ENCODE data around the gene ANXA5.

The ANXA5 gene

DNA sequence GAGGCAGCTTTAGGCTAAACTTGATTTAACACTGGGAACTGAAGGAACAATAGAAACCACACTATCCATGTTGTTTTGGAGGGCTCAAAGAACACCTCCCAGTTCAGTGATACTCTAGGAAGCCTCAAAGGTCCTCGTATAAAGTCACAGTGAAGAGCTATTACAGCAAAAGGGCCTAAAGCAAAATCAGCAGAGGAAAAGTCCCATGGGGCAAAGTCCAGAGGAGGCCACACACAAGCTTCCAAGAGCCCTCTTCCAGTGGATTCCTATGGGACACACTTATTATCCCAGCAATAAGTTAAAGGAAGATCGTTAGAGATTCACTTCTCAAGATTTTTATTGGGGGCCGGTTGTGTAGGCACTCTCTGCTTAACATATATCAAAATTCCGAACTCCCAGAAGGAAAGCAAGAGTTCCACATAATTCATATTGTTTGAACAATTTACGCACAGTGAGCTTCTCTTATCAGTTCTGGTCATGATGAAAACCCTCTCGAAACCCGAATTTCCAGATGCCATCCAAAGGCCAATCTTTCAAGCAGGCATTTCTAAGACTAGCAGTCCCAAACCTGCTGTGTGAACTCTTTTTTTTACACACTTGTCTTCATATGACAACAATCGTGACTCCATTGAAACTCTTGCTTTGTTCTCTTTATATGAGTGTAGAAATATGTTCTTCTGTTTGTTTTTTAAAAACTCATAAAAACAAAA, 53.7 kb downstream of the ANXA5 start:
- no peak overlapping the region for H3K27ac ChIP-seq (replicated peaks)
- no peak overlapping the region for H3K4me3 ChIP-seq (replicated peaks; ENCODE audit: insufficient read depth, low read length)
- peaks cover 4% of the 10 kb centered on the region for H3K27me3 ChIP-seq (ENCODE audit: insufficient read depth, poor library complexity, severe bottlenecking)
- TF ChIP-seq CTCF (IDR thresholded peaks at IDR 0.05; ENCODE audit: insufficient read depth, low read length) (no peak), SPI1 (IDR thresholded peaks at IDR 0.05; ENCODE audit: borderline replicate concordance, low read depth) (no peak), GABPA (IDR thresholded peaks at IDR 0.05; ENCODE audit: low read depth) (no peak), POLR2AphosphoS5 (IDR thresholded peaks at IDR 0.05; ENCODE audit: low read depth) (no peak)
- TF ChIP-seq, protein P1, sequence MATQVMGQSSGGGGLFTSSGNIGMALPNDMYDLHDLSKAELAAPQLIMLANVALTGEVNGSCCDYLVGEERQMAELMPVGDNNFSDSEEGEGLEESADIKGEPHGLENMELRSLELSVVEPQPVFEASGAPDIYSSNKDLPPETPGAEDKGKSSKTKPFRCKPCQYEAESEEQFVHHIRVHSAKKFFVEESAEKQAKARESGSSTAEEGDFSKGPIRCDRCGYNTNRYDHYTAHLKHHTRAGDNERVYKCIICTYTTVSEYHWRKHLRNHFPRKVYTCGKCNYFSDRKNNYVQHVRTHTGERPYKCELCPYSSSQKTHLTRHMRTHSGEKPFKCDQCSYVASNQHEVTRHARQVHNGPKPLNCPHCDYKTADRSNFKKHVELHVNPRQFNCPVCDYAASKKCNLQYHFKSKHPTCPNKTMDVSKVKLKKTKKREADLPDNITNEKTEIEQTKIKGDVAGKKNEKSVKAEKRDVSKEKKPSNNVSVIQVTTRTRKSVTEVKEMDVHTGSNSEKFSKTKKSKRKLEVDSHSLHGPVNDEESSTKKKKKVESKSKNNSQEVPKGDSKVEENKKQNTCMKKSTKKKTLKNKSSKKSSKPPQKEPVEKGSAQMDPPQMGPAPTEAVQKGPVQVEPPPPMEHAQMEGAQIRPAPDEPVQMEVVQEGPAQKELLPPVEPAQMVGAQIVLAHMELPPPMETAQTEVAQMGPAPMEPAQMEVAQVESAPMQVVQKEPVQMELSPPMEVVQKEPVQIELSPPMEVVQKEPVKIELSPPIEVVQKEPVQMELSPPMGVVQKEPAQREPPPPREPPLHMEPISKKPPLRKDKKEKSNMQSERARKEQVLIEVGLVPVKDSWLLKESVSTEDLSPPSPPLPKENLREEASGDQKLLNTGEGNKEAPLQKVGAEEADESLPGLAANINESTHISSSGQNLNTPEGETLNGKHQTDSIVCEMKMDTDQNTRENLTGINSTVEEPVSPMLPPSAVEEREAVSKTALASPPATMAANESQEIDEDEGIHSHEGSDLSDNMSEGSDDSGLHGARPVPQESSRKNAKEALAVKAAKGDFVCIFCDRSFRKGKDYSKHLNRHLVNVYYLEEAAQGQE (IDR thresholded peaks at IDR 0.05; ENCODE audit: insufficient replicate concordance, low read depth), result no peak
- no peak for DNase-seq (ENCODE audit: low read depth in 1 of 2, low spot score in 1 of 2)

DNA sequence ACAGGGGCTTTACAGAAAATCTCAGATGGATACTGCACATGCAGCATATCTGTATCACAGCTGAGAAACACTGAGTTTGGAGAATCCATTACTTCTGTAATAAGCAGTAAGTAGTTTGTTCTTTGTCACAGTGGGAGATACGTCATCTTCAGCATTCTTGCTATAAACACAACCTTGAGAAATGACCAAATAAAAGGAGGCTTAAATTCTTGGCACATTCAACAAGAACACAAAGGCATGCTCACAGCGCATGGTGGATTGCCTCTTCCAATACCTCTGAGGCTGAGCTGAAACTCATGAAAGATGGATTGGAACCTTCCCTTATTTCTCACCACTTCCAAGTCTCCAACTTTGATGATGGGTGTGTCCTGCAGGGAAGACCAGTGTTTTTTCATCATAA, 54.5 kb downstream of the ANXA5 start:
- H3K27ac ChIP-seq (replicated peaks), result no peak overlapping the region
- DNase-seq (ENCODE audit: low read depth in 1 of 2, low spot score in 1 of 2), result no peak
- peaks cover 4% of the 10 kb centered on the region for H3K27me3 ChIP-seq (ENCODE audit: insufficient read depth, poor library complexity, severe bottlenecking)
- H3K4me3 ChIP-seq (replicated peaks; ENCODE audit: insufficient read depth, low read length), result no peak overlapping the region
- TF ChIP-seq CTCF (IDR thresholded peaks at IDR 0.05; ENCODE audit: insufficient read depth, low read length) (no peak), GABPA (IDR thresholded peaks at IDR 0.05; ENCODE audit: low read depth) (no peak)
- TF ChIP-seq, protein P1 (IDR thresholded peaks at IDR 0.05; ENCODE audit: insufficient replicate concordance, low read depth), result no peak

GRCh38 chr4:121633653-121634052, 63.1 kb downstream of the ANXA5 start:
- TF ChIP-seq SPI1 (IDR thresholded peaks at IDR 0.05; ENCODE audit: borderline replicate concordance, low read depth) (no peak), POLR2AphosphoS5 (IDR thresholded peaks at IDR 0.05; ENCODE audit: low read depth) (no peak), CTCF (IDR thresholded peaks at IDR 0.05; ENCODE audit: insufficient read depth, low read length) (no peak), GABPA (IDR thresholded peaks at IDR 0.05; ENCODE audit: low read depth) (no peak)
- TF ChIP-seq, protein P1 (IDR thresholded peaks at IDR 0.05; ENCODE audit: insufficient replicate concordance, low read depth), result no peak
- Histone ChIP-seq H3K27me3 (ENCODE audit: insufficient read depth, poor library complexity, severe bottlenecking) (peaks cover 4% of the 10 kb centered on the region), H3K27ac (replicated peaks) (no peak overlapping the region), H3K4me3 (replicated peaks; ENCODE audit: insufficient read depth, low read length) (no peak overlapping the region)
- DNase-seq (ENCODE audit: low read depth in 1 of 2, low spot score in 1 of 2), result no peak
